Measurements from ENCODE around the gene CAPN5. TPM values are rescaled to one million over a fixed set of nuclear protein-coding genes. Genes with fewer than 3 reads are reported as not detected.

The CAPN5 gene
- total and polyA plus RNA-seq, 2 of the 8 experiments (the other 6 are each of a cell fraction or from before 2014, with no cell fraction given) = 21.5 to 22.4 TPM

GRCh38 chr11:77044356-77044755 lies 22.4 kb upstream of the CAPN5 start:
- Histone ChIP-seq H3K4ac (replicated peaks; ENCODE audit: insufficient read length, low read depth, low read length) (no peak overlapping the region), H4K91ac (replicated peaks; ENCODE audit: insufficient read length, low read length) (no peak overlapping the region), H2BK5ac (ENCODE audit: low read depth, low read length) (no peak overlapping the region), H3K56ac (replicated peaks; ENCODE audit: insufficient read length, low read depth, low read length) (no peak overlapping the region), H3K9me3 (ENCODE audit: insufficient read depth in 2 of 2, low read depth in 1 of 2, low read length in 1 of 2) (peaks cover 0 to 8% of the 10 kb centered on the region in 2 experiments; a peak in 2 of 4 replicates), H4K5ac (ENCODE audit: insufficient read length, low read depth, low read length) (no peak overlapping the region), H3K4me3 (ENCODE audit: extremely low read depth in 1 of 4, insufficient read depth in 2 of 4, low read depth in 3 of 4, low read length in 4 of 4) (no peak overlapping the region), H2BK12ac (ENCODE audit: low read depth, low read length) (no peak overlapping the region), H3K23ac (ENCODE audit: insufficient read length) (no peak overlapping the region), H3K9ac (replicated peaks in 1 of 4; ENCODE audit: extremely low read depth in 1 of 4, low read depth in 3 of 4, low read length in 3 of 4) (no peak overlapping the region), H3K79me2 (ENCODE audit: control insufficient read depth in 1 of 2, insufficient read depth in 2 of 2, low read length in 2 of 2) (no peaks in the 10 kb centered on the region), H3K23me2 (ENCODE audit: low read depth, low read length) (peaks cover 4% of the 10 kb centered on the region; the same call in 1 of the 2 replicates), H3K27ac (ENCODE audit: low read depth, low read length) (no peak overlapping the region), H3K18ac (ENCODE audit: extremely low read depth, low read length) (no peak overlapping the region), H3K4me2 (ENCODE audit: insufficient read depth in 1 of 2, low read depth in 2 of 2, low read length in 2 of 2) (no peak overlapping the region), H2AK5ac (ENCODE audit: low read depth, low read length) (no peak overlapping the region), H3K4me1 (replicated peaks in 1 of 4; ENCODE audit: control insufficient read depth in 3 of 4, insufficient read depth in 4 of 4, low read length in 3 of 4) (peaks cover 0 to 11% (median 4%) of the 10 kb centered on the region in 4 experiments; a peak in 6 of 7 replicates), H3K27me3 (replicated peaks in 1 of 4; ENCODE audit: control insufficient read depth in 3 of 4, extremely low read depth in 1 of 4, insufficient read depth in 3 of 4, low read length in 3 of 4) (peaks cover 14 to 25% (median 23%) of the 10 kb centered on the region in 4 experiments), H2BK120ac (replicated peaks; ENCODE audit: low read depth, low read length) (no peak overlapping the region), H4K20me1 (replicated peaks in 1 of 2; ENCODE audit: control insufficient read depth in 1 of 2, insufficient read depth in 2 of 2, low read length in 2 of 2) (no peaks in the 10 kb centered on the region), H2BK20ac (ENCODE audit: low read length) (no peak overlapping the region), H3K36me3 (ENCODE audit: control insufficient read depth in 2 of 4, insufficient read depth in 4 of 4, low read length in 3 of 4) (peaks cover 0 to 6% (median 0%) of the 10 kb centered on the region in 4 experiments; a peak in 1 of 8 replicates), H2AFZ (ENCODE audit: low read length) (no peak overlapping the region), H3K14ac (ENCODE audit: insufficient read length) (no peak overlapping the region), H3K79me1 (ENCODE audit: low read depth, low read length) (no peaks in the 10 kb centered on the region), H4K8ac (ENCODE audit: extremely low read depth, insufficient read depth, low read length) (no peak overlapping the region), H2BK15ac (ENCODE audit: low read length) (no peak overlapping the region)
- POLR2A ChIA-PET (ENCODE audit: partially characterized antibody) = no interaction called here
- WGBS, 2 experiments (ENCODE audit: extremely low coverage in 1 of 2, insufficient coverage in 1 of 2, insufficient read length in 1 of 2, insufficient replicate concordance in 2 of 2, low coverage in 1 of 2, low lambda C conversion rate in 2 of 2, missing lambda C conversion rate in 1 of 2) = 91% methylated on average over 2 of the region's 2 CpGs; no CpG with 5 or more reads in 1 of the 2 experiments
- FAIRE-seq (no peak), DNase-seq (ENCODE audit: low read depth in 1 of 2, low spot score in 2 of 2) (no peak)
- CTCF ChIA-PET (ENCODE audit: partially characterized antibody) = interaction anchor here (0.7 to 2.6 kb wide), 23 partner anchors 7 to 321 kb away, joined by 3 to 23 read pairs (median 6); partner anchors contain the start of genes B3GNT6, CAPN5, MYO7A and OMP
- TF ChIP-seq CBX5 (IDR thresholded peaks at IDR 0.05; ENCODE audit: low read depth, low read length) = no peak
